GM12878 (cell line): ENCODE data around the gene SPP2. TPM values are rescaled to one million over a fixed set of nuclear protein-coding genes. Genes with fewer than 3 reads are reported as not detected.

Experiments
- ATAC-seq: fragments of 200-7000 bp; cut with Tn5 transposase; 3 replicates; pipeline ENCODE4 v1.9.1; 2020; ENCODE audit warnings: mild to moderate bottlenecking, moderate library complexity
- BruUV-seq: library from RNA; stranded (reverse); fragments of 400-500 nt; replicated peaks from 2 replicates; lab custom pipeline; 2021; lab: Mats Ljungman, UMichigan
- CTCF ChIA-PET: fragments of 300-600 bp; sonication (Branson Sonifier 250); formaldehyde crosslinking; extraction: SDS; loops from one replicate; lab custom pipeline; 2021; ENCODE audit warnings: inconsistent platforms; lab: Yijun Ruan, JAX
- POLR2A ChIA-PET: fragments of 350-600 bp; formaldehyde crosslinking; extraction: SDS; loops from one replicate; lab custom pipeline; 2021; ENCODE audit warnings: inconsistent platforms; lab: Charles Lee
- RAD21 ChIA-PET: fragments of 300-600 bp; sonication (Branson Sonifier 250); formaldehyde crosslinking; loops from one replicate; lab custom pipeline; 2023; ENCODE audit warnings: antibody characterized with exemption; ENCODE audit not compliant: unreplicated experiment; lab: Charles Lee
- SMC1A ChIA-PET: fragments of 300-600 bp; sonication (Branson Sonifier 250); formaldehyde crosslinking; loops from one replicate; lab custom pipeline; 2023; ENCODE audit not compliant: unreplicated experiment, uncharacterized antibody; lab: Charles Lee
- DNase-seq: peaks from one replicate; pipeline ENCODE4 v3.0.0-alpha.2; 2011; ENCODE audit warnings: low read depth, low spot score
- FAIRE-seq: peaks from 3 replicates; lab custom pipeline; 2011; peaks lifted over from hg19 to GRCh38; lab: Jason Lieb, UNC
- H2AFZ ChIP-seq: 2 replicates; pipeline ENCODE4 v1.6.0; 2011; ENCODE audit warnings: low read depth, low read length, control low read depth; ENCODE audit not compliant: control insufficient read depth
- H3K27ac ChIP-seq: 2 replicates; pipeline ENCODE4 v1.5.1; 2011; ENCODE audit warnings: control low read depth; ENCODE audit not compliant: control insufficient read depth, insufficient read depth
- H3K27me3 ChIP-seq, 2 experiments: replicated peaks in 1 of 2; 2 replicates each; pipeline versions ENCODE4 v1.6.0 to v1.6.1; 2011; ENCODE audit warnings: low read length in 1 of 2; ENCODE audit not compliant: control insufficient read depth in 2 of 2, insufficient read depth in 2 of 2
- H3K36me3 ChIP-seq, 2 experiments: 2 replicates each; pipeline ENCODE4 v1.5.1; 2011; ENCODE audit warnings: low read length in 1 of 2; ENCODE audit not compliant: control insufficient read depth in 2 of 2, insufficient read depth in 2 of 2
- H3K4me1 ChIP-seq: 2 replicates; pipeline ENCODE4 v1.6.1; 2011; ENCODE audit warnings: mild to moderate bottlenecking, low read length, moderate library complexity, mixed read lengths; ENCODE audit not compliant: control insufficient read depth, insufficient read depth
- H3K4me2 ChIP-seq: 2 replicates; pipeline ENCODE4 v1.6.0; 2011; ENCODE audit warnings: control low read depth; ENCODE audit not compliant: control insufficient read depth, insufficient read depth
- H3K4me3 ChIP-seq: fragments of 200-600 bp; sonication (generic); 2 replicates; pipeline ENCODE4 v1.5.1; 2016
- H3K79me2 ChIP-seq: 2 replicates; pipeline ENCODE4 v1.6.0; 2011; ENCODE audit warnings: low read length; ENCODE audit not compliant: control insufficient read depth, insufficient read depth
- H3K9ac ChIP-seq: 2 replicates; pipeline ENCODE4 v1.8.0; 2011; ENCODE audit warnings: low read length, control low read depth, mixed read lengths; ENCODE audit not compliant: control insufficient read depth, insufficient read depth
- H3K9me3 ChIP-seq: replicated peaks from 3 replicates; pipeline ENCODE4 v1.5.1; 2011; ENCODE audit warnings: mild to moderate bottlenecking, low read length; ENCODE audit not compliant: control insufficient read depth, insufficient read depth
- H4K20me1 ChIP-seq: 2 replicates; pipeline ENCODE4 v1.6.0; 2011; ENCODE audit not compliant: control insufficient read depth, insufficient read depth
- BMI1 ChIP-seq: fragments of 450-650 bp; IDR thresholded peaks from 2 replicates; pipeline ENCODE4 v1.6.1; 2016; ENCODE audit warnings: mild to moderate bottlenecking, moderate library complexity, borderline replicate concordance
- CREM ChIP-seq: IDR thresholded peaks from 2 replicates; pipeline ENCODE4 v1.6.1; 2014; ENCODE audit warnings: antibody characterized with exemption, low read depth
- CTCF ChIP-seq, 3 experiments: IDR thresholded peaks in 2 of 3; conservative IDR thresholded peaks in 1 of 3; 2 replicates each; pipeline ENCODE4 v1.5.1; 2011; ENCODE audit warnings: low read depth in 3 of 3, low read length in 3 of 3, mild to moderate bottlenecking in 3 of 3, control low read depth in 2 of 3, moderate library complexity in 2 of 3, inconsistent platforms in 1 of 3, mixed read lengths in 1 of 3; ENCODE audit not compliant: control insufficient read depth in 2 of 3, insufficient read depth in 1 of 3; ENCODE audit errors: extremely low read depth in 1 of 3
- EGR1 ChIP-seq, 2 experiments: IDR thresholded peaks; 1 replicate in 1 of 2; 2 replicates in 1 of 2; pipeline ENCODE4 v1.6.1; 2011 to 2012; ENCODE audit warnings: low read depth in 2 of 2, low read length in 2 of 2, borderline replicate concordance in 1 of 2, mild to moderate bottlenecking in 1 of 2, moderate library complexity in 1 of 2
- IRF4 ChIP-seq: IDR thresholded peaks from 2 replicates; pipeline ENCODE4 v1.6.1; 2011; ENCODE audit warnings: low read depth, low read length
- NR2C2 ChIP-seq: IDR thresholded peaks from 2 replicates; pipeline ENCODE4 v1.6.1; 2011; ENCODE audit warnings: borderline replicate concordance, low read depth; ENCODE audit not compliant: control insufficient read depth, insufficient read length
- NRF1 ChIP-seq: conservative IDR thresholded peaks from 2 replicates; pipeline ENCODE4 v1.6.1; 2011; ENCODE audit warnings: mild to moderate bottlenecking, low read depth, low read length, improper control_type of control experiment
- RFX5 ChIP-seq: IDR thresholded peaks from 2 replicates; pipeline ENCODE4 v1.6.1; 2011; ENCODE audit warnings: low read depth, low read length, improper control_type of control experiment
- STAT3 ChIP-seq: IDR thresholded peaks from 2 replicates; pipeline ENCODE4 v1.6.1; 2011; ENCODE audit warnings: low read depth, low read length, improper control_type of control experiment
- USF2 ChIP-seq: IDR thresholded peaks from 2 replicates; pipeline ENCODE4 v1.6.1; 2011; ENCODE audit warnings: low read depth, low read length, improper control_type of control experiment, borderline replicate concordance
- ZNF687 ChIP-seq: fragments of 450-650 bp; IDR thresholded peaks from 2 replicates; pipeline ENCODE4 v1.6.1; 2017; ENCODE audit warnings: mild to moderate bottlenecking, moderate library complexity
- WGBS: methylation state at CpG from one replicate; pipeline ENCODE4 v1.1.6; 2016; ENCODE audit warnings: low lambda C conversion rate; ENCODE audit not compliant: insufficient replicate concordance, insufficient coverage; ENCODE audit errors: missing lambda C conversion rate; 5-methylcytosine and 5-hydroxymethylcytosine counted together
- in situ Hi-C: fragments of 300-500 bp; cut with MboI; formaldehyde crosslinking; loops from 9 replicates; pipeline ENCODE4 v1.14.3; 2018; ENCODE audit warnings: mixed read lengths
- intact Hi-C: fragments of 100-400 bp; cut with micrococcal nuclease; formaldehyde crosslinking; loops from one replicate; pipeline ENCODE4 v1.14.2; 2022; ENCODE audit not compliant: unreplicated experiment
- polyA plus RNA-seq, 11 experiments: library from polyadenylated mRNA; depleted of rRNA in 4 of 11; unstranded in 6 of 11; stranded (reverse) in 5 of 11; fragments of >200 nt; fragmentation: Nextera tagmentation in 4 of 11; fragmentation: Illumina TruSeq in 1 of 11; extraction: Ambion mirVana in 4 of 11; extraction: Trizol in 1 of 11; gene quantifications; 1 replicate in 1 of 11; 2 replicates in 10 of 11; pipeline versions ENCODE4 v1.2.1 to v1.2.3, GENCODE V29; 2011 to 2016; ENCODE audit warnings: inconsistent platforms in 2 of 11, missing spikeins in 2 of 11, low read depth in 1 of 11
- total RNA-seq, 4 experiments: library from RNA; depleted of rRNA in 3 of 4; stranded (reverse); fragments of >200 nt in 3 of 4; fragmentation: Illumina TruSeq in 1 of 4; extraction: Trizol in 1 of 4; gene quantifications; 2 replicates each; pipeline versions ENCODE4 v1.2.1 to v1.2.3, GENCODE V29; 2013 to 2021
- TF ChIP-seq, protein P1 (sequence below): fragments of 450-650 bp; IDR thresholded peaks from 2 replicates; pipeline ENCODE4 v1.6.1; 2017; ENCODE audit warnings: mild to moderate bottlenecking, low read depth, inconsistent platforms; ENCODE audit not compliant: poor library complexity, severe bottlenecking

SPP2 gene
- total and polyA plus RNA-seq, 10 of the 15 experiments (the other 5 are each of a cell fraction or from before 2014, with no cell fraction given), result not detected

DNA sequence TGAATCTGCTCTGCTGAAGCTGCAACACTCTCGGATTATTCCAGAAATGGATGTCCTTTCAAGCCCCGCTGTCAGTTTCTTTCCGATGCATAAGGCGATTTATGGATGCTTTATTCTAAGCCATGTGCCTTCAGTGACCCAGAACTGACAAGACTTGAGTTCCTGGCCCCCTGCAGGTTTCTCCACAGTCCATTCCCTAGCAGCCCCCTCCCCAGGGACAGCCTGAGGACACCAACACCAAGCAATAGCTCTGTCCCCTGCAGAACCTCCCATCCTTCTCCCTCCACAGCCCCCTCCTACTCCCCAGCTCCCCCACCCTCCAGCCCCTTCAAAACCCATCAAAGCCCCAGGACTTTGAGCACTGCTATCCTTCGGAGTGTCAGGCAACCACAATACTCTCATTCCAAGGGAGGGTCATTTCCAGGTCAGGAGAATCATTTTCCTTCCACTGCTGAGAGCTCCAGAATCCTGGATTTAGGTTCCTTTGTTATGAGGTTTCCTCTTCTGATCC is 24.6 kb upstream of the SPP2 start:
- WGBS, result 0% methylated on average over 5 of the region's 5 CpGs
- intact Hi-C loops, result no loop called here
- Histone ChIP-seq H3K27me3 (0 out of 4 replicates have a peak, but pooled peaks cover 0 to 1% of the 10 kb centered on the region in 2 experiments), H3K79me2 (no peaks in the 10 kb centered on the region), H2AFZ (no peak overlapping the region), H3K4me2 (peak overlapping the region; percentile 3; the same call in 1 of the 2 replicates), H3K27ac (no peak overlapping the region), H4K20me1 (no peaks in the 10 kb centered on the region), H3K4me3 (no peak overlapping the region), H3K36me3 (no peaks in the 10 kb centered on the region), H3K9me3 (no peaks in the 10 kb centered on the region; the same call in 1 of the 3 replicates), H3K9ac (no peak overlapping the region), H3K4me1 (peaks cover 3% of the 10 kb centered on the region; the same call in 1 of the 2 replicates)
- in situ Hi-C loops, result no loop called here
- ATAC-seq (no peak), DNase-seq (no peak), FAIRE-seq (no peak)
- SMC1A ChIA-PET, result interaction anchor here (1.2 kb wide), 1 partner anchor 21 kb away, joined by 3 read pairs; no protein-coding TSS in a partner anchor
- POLR2A ChIA-PET, result no interaction called here
- RAD21 ChIA-PET, result interaction anchor here (1.9 kb wide), 1 partner anchor 36 kb away, joined by 5 read pairs; no protein-coding TSS in a partner anchor
- CTCF ChIA-PET, result interaction anchor here (0.7 kb wide), 1 partner anchor 10 kb away, joined by 3 read pairs; no protein-coding TSS in a partner anchor
- BruUV-seq, result no TSS peak
- TF ChIP-seq NR2C2 (no peak), USF2 (no peak), RFX5 (no peak), EGR1 (IDR thresholded peaks at IDR 0.05; ENCODE audit: borderline replicate concordance in 1 of 2, low read depth in 2 of 2, low read length in 2 of 2) (no peak), NRF1 (no peak), CTCF (IDR thresholded peaks at IDR 0.05 in 2 of 3, conservative IDR thresholded peaks at IDR 0.05 in 1 of 3; ENCODE audit: control insufficient read depth in 2 of 3, extremely low read depth in 1 of 3, insufficient read depth in 1 of 3, low read depth in 3 of 3, low read length in 3 of 3) (no peak), STAT3 (no peak), IRF4 (no peak), CREM (no peak), BMI1 (no peak), ZNF687 (no peak)
- TF ChIP-seq, protein P1, sequence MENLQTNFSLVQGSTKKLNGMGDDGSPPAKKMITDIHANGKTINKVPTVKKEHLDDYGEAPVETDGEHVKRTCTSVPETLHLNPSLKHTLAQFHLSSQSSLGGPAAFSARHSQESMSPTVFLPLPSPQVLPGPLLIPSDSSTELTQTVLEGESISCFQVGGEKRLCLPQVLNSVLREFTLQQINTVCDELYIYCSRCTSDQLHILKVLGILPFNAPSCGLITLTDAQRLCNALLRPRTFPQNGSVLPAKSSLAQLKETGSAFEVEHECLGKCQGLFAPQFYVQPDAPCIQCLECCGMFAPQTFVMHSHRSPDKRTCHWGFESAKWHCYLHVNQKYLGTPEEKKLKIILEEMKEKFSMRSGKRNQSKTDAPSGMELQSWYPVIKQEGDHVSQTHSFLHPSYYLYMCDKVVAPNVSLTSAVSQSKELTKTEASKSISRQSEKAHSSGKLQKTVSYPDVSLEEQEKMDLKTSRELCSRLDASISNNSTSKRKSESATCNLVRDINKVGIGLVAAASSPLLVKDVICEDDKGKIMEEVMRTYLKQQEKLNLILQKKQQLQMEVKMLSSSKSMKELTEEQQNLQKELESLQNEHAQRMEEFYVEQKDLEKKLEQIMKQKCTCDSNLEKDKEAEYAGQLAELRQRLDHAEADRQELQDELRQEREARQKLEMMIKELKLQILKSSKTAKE, result no peak
